HepG2 (cell line): Measurements from ENCODE around the gene ATAD2B. TPM values are rescaled to one million over a fixed set of nuclear protein-coding genes. Genes with fewer than 3 reads are reported as not detected.

Experiments
- ATAC-seq: fragments of 200-7000 bp; cut with Tn5 transposase; 3 replicates; pipeline ENCODE4 v1.9.1; 2020; ENCODE audit warnings: mild to moderate bottlenecking, moderate library complexity
- BruUV-seq: library from RNA; stranded (reverse); fragments of 400-500 nt; replicated peaks from 2 replicates; lab custom pipeline; 2021; lab: Mats Ljungman, UMichigan
- CTCF ChIA-PET: fragments of 300-600 bp; formaldehyde crosslinking; extraction: SDS; loops from one replicate; lab custom pipeline; 2021; ENCODE audit warnings: low total read pairs, inconsistent platforms, low intra/inter-chr PET ratio; lab: Yijun Ruan, JAX
- POLR2A ChIA-PET: fragments of 350-600 bp; sonication (Branson Sonifier 250); formaldehyde crosslinking; loops from one replicate; lab custom pipeline; 2020; ENCODE audit warnings: antibody characterized with exemption, inconsistent platforms; lab: Yijun Ruan, JAX
- DNase-seq: peaks from one replicate; pipeline ENCODE4 v3.0.0-alpha.2; 2015; ENCODE audit warnings: low spot score
- FAIRE-seq: peaks from 3 replicates; lab custom pipeline; 2011; peaks lifted over from hg19 to GRCh38; lab: Jason Lieb, UNC
- H2AFZ ChIP-seq: one replicate; pipeline ENCODE4 v1.6.1; 2011; ENCODE audit warnings: low read length, inconsistent platforms
- H3K27ac ChIP-seq: fragments of 300-600 bp; 3 replicates; pipeline ENCODE4 v1.8.0; 2011; ENCODE audit warnings: mixed run types, mild to moderate bottlenecking, mixed read lengths, low read length, inconsistent platforms; ENCODE audit not compliant: insufficient read depth; ENCODE audit errors: extremely low read length
- H3K27me3 ChIP-seq, 2 experiments: fragments of 200-600 bp in 1 of 2; 2 replicates in 1 of 2; 3 replicates in 1 of 2; pipeline versions ENCODE4 v1.6.0 to v1.8.0; 2011; ENCODE audit warnings: low read length in 2 of 2, mild to moderate bottlenecking in 2 of 2, moderate library complexity in 2 of 2, inconsistent platforms in 1 of 2; ENCODE audit not compliant: insufficient read depth in 2 of 2, control insufficient read depth in 1 of 2
- H3K36me3 ChIP-seq, 2 experiments: fragments of 200-600 bp in 1 of 2; replicated peaks in 1 of 2; 2 replicates in 1 of 2; 3 replicates in 1 of 2; pipeline versions ENCODE4 v1.5.1 to v1.8.0; 2011; ENCODE audit warnings: low read length in 2 of 2, inconsistent platforms in 1 of 2; ENCODE audit not compliant: insufficient read depth in 2 of 2, control insufficient read depth in 1 of 2
- H3K4me1 ChIP-seq: 2 replicates; pipeline ENCODE4 v1.5.1; 2012; ENCODE audit warnings: low read length, inconsistent platforms; ENCODE audit not compliant: insufficient read depth
- H3K4me2 ChIP-seq: 2 replicates; pipeline ENCODE4 v1.6.0; 2011; ENCODE audit warnings: low read depth, low read length, inconsistent platforms
- H3K4me3 ChIP-seq, 3 experiments: fragments of 200-600 bp in 1 of 3; sonication (generic), shearing (Covaris generic) in 1 of 3; replicated peaks in 1 of 3; 2 replicates each; pipeline ENCODE4 v1.5.1; 2011 to 2016; ENCODE audit warnings: low read length in 3 of 3, inconsistent platforms in 2 of 3, low read depth in 2 of 3, mild to moderate bottlenecking in 2 of 3, control low read depth in 1 of 3, mixed read lengths in 1 of 3; ENCODE audit not compliant: insufficient read depth in 1 of 3
- H3K79me2 ChIP-seq: one replicate; pipeline ENCODE4 v1.6.1; 2011; ENCODE audit warnings: low read length, inconsistent platforms; ENCODE audit not compliant: insufficient read depth
- H3K9ac ChIP-seq: 2 replicates; pipeline ENCODE4 v1.6.0; 2011; ENCODE audit warnings: mild to moderate bottlenecking, low read depth, low read length, inconsistent platforms; ENCODE audit not compliant: insufficient read depth
- H3K9me3 ChIP-seq: 2 replicates; pipeline ENCODE4 v1.5.1; 2012; ENCODE audit warnings: mild to moderate bottlenecking, low read length
- H4K20me1 ChIP-seq: 2 replicates; pipeline ENCODE4 v1.6.0; 2011; ENCODE audit warnings: inconsistent platforms, mild to moderate bottlenecking, low read length, moderate library complexity; ENCODE audit not compliant: insufficient read depth
- ETV6 ChIP-seq: sonication (generic); formaldehyde crosslinking; conservative IDR thresholded peaks from 2 replicates; pipeline ENCODE4 v1.4.0; 2020; ENCODE audit warnings: missing genetic modification reagents
- GATA4 ChIP-seq: sonication (generic); IDR thresholded peaks from 2 replicates; pipeline ENCODE4 v1.6.1; 2016; ENCODE audit warnings: antibody characterized with exemption, low read depth, borderline replicate concordance
- HNF4G ChIP-seq, 2 experiments: sonication (generic) in 1 of 2; formaldehyde crosslinking in 1 of 2; IDR thresholded peaks; 2 replicates each; pipeline versions ENCODE4 v1.4.0 to v1.6.1; 2011 to 2020; ENCODE audit warnings: borderline replicate concordance in 2 of 2, low read depth in 2 of 2, mild to moderate bottlenecking in 2 of 2, low read length in 1 of 2, missing genetic modification reagents in 1 of 2, moderate library complexity in 1 of 2
- KLF12 ChIP-seq: sonication (generic); formaldehyde crosslinking; IDR thresholded peaks from 2 replicates; pipeline ENCODE4 v1.4.0; 2020; ENCODE audit warnings: missing genetic modification reagents, borderline replicate concordance
- PRDM4 ChIP-seq: sonication (generic); formaldehyde crosslinking; IDR thresholded peaks from 2 replicates; pipeline ENCODE4 v1.9.0; 2021; ENCODE audit warnings: missing genetic modification reagents, borderline replicate concordance
- SMAD1 ChIP-seq: sonication (generic); formaldehyde crosslinking; IDR thresholded peaks from 2 replicates; pipeline ENCODE4 v1.4.0; 2020; ENCODE audit warnings: missing genetic modification reagents, low read depth, mild to moderate bottlenecking, borderline replicate concordance
- TAF15 ChIP-seq: fragments of 200-400 bp; formaldehyde crosslinking; IDR thresholded peaks from one replicate; pipeline ENCODE4 v1.6.1; 2018; ENCODE audit warnings: mild to moderate bottlenecking, low read depth, low read length; ENCODE audit not compliant: poor library complexity, severe bottlenecking
- ZIK1 ChIP-seq: sonication (generic); formaldehyde crosslinking; IDR thresholded peaks from 2 replicates; pipeline ENCODE4 v1.5.0; 2020; ENCODE audit warnings: mild to moderate bottlenecking, low read depth, missing genetic modification reagents, borderline replicate concordance
- ZNF282 ChIP-seq: fragments of 450-650 bp; IDR thresholded peaks from 2 replicates; pipeline ENCODE4 v1.6.1; 2018; ENCODE audit not compliant: partially characterized antibody
- ZNF570 ChIP-seq: sonication (generic); formaldehyde crosslinking; IDR thresholded peaks from 2 replicates; pipeline ENCODE4 v1.4.0; 2020; ENCODE audit warnings: mild to moderate bottlenecking, missing genetic modification reagents, borderline replicate concordance
- ZNF772 ChIP-seq: sonication (generic); formaldehyde crosslinking; IDR thresholded peaks from 2 replicates; pipeline ENCODE4 v1.5.0; 2020; ENCODE audit warnings: mild to moderate bottlenecking, missing genetic modification reagents
- WGBS: methylation state at CpG from one replicate; pipeline ENCODE4 v1.1.6; 2017; ENCODE audit warnings: low lambda C conversion rate; 5-methylcytosine and 5-hydroxymethylcytosine counted together
- in situ Hi-C: cut with HindIII; loops from 2 replicates; pipeline ENCODE4 v1.10.0; 2017; ENCODE audit warnings: low pct_unique_long_range_greater_than_20kb; ENCODE audit not compliant: extremely low pct_ligation_motif_present
- intact Hi-C: fragments of 100-400 bp; cut with micrococcal nuclease; formaldehyde crosslinking; loops from one replicate; pipeline ENCODE4 v1.10.0; 2022; ENCODE audit not compliant: unreplicated experiment
- polyA plus RNA-seq, 8 experiments: library from polyadenylated mRNA; depleted of rRNA in 3 of 8; stranded (reverse) in 7 of 8; unstranded in 1 of 8; fragments of >200 nt; fragmentation: Illumina TruSeq in 4 of 8; extraction: Trizol in 4 of 8; gene quantifications; 2 replicates each; pipeline versions ENCODE4 v1.2.1 to v1.2.3, GENCODE V29; 2011 to 2016; ENCODE audit warnings: low read depth in 4 of 8, missing spikeins in 1 of 8, mixed read lengths in 1 of 8; ENCODE audit not compliant: insufficient read depth in 1 of 8
- total RNA-seq, 5 experiments: library from RNA; depleted of rRNA; stranded (reverse); fragments of >200 nt; fragmentation: Illumina TruSeq; extraction: Trizol; gene quantifications; 2 replicates each; pipeline ENCODE4 v1.2.3, GENCODE V29; 2016; ENCODE audit warnings: low read depth in 1 of 5
- TF ChIP-seq, protein P1 (sequence below): sonication (generic); formaldehyde crosslinking; IDR thresholded peaks from 2 replicates; pipeline ENCODE4 v1.5.0; 2020; ENCODE audit warnings: mild to moderate bottlenecking, missing genetic modification reagents, borderline replicate concordance

The ATAD2B gene
- total and polyA plus RNA-seq, 2 of the 13 experiments (the other 11 are each of a cell fraction or from before 2014, with no cell fraction given) = 5.3 to 22.2 TPM

DNA sequence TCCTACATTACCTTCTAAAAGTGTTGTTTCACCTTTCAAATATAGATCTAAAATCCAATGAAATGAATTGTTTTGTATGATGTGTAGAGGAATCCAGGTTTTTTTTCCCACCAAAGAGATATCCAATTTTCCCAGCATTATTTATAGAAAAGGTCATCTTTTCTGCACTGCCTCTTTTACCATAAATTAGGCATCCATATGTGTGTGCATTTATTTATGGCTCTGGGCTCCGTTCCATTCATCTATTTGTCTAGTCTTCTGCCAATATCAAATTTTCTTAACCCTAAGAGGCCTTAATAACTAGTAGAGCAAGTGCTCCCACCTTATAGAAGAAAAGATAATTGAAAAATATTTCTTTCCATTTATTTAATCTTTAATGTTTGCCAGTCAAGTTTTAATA lies 88.3 kb downstream of the ATAD2B start:
- 98% methylated on average over 1 of the region's 1 CpG for WGBS
- H3K36me3 ChIP-seq = peaks cover 3 to 11% of the 10 kb centered on the region in 2 experiments; a peak in 3 of 5 replicates
- intact Hi-C loops = no loop called here
- no peak for ATAC-seq
- BruUV-seq = no TSS peak
- ChIA-PET CTCF (no interaction called here), POLR2A (no interaction called here)
- H4K20me1 ChIP-seq = no peaks in the 10 kb centered on the region
- no peak for FAIRE-seq
- no peak overlapping the region for H2AFZ ChIP-seq
- in situ Hi-C loops = no loop called here
- no peak overlapping the region for H3K4me2 ChIP-seq
- H3K9me3 ChIP-seq = no peaks in the 10 kb centered on the region
- DNase-seq = no peak
- H3K79me2 ChIP-seq = no peaks in the 10 kb centered on the region
- H3K4me1 ChIP-seq = peaks cover 15% of the 10 kb centered on the region
- H3K27ac ChIP-seq = no peak overlapping the region
- H3K4me3 ChIP-seq = no peak overlapping the region
- H3K27me3 ChIP-seq = no peaks in the 10 kb centered on the region
- TF ChIP-seq, protein P1, sequence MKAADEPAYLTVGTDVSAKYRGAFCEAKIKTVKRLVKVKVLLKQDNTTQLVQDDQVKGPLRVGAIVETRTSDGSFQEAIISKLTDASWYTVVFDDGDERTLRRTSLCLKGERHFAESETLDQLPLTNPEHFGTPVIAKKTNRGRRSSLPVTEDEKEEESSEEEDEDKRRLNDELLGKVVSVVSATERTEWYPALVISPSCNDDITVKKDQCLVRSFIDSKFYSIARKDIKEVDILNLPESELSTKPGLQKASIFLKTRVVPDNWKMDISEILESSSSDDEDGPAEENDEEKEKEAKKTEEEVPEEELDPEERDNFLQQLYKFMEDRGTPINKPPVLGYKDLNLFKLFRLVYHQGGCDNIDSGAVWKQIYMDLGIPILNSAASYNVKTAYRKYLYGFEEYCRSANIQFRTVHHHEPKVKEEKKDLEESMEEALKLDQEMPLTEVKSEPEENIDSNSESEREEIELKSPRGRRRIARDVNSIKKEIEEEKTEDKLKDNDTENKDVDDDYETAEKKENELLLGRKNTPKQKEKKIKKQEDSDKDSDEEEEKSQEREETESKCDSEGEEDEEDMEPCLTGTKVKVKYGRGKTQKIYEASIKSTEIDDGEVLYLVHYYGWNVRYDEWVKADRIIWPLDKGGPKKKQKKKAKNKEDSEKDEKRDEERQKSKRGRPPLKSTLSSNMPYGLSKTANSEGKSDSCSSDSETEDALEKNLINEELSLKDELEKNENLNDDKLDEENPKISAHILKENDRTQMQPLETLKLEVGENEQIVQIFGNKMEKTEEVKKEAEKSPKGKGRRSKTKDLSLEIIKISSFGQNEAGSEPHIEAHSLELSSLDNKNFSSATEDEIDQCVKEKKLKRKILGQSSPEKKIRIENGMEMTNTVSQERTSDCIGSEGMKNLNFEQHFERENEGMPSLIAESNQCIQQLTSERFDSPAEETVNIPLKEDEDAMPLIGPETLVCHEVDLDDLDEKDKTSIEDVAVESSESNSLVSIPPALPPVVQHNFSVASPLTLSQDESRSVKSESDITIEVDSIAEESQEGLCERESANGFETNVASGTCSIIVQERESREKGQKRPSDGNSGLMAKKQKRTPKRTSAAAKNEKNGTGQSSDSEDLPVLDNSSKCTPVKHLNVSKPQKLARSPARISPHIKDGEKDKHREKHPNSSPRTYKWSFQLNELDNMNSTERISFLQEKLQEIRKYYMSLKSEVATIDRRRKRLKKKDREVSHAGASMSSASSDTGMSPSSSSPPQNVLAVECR = no peak
- TF ChIP-seq SMAD1 (CRISPR knock-in tag) (no peak), ZIK1 (no peak), GATA4 (no peak)
- H3K9ac ChIP-seq = no peak overlapping the region

DNA sequence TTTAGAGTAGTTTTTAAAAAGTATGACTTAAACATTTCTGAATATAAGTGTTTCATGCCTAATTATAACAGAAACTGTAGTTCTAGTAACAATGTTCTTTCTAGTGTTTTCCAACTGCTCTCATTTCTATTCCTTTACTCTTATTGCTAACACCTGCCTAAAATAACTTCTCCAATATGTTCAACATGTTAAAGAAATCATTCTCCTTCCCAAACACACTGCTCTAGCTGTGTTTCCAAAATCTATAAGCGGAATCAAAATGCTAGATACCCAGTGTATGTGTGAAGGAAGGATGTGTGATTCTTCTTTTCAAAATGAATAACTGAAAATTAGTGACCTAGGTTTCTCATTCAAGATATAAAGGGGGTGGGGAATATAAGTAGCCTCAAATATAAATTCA lies 89.1 kb downstream of the ATAD2B start:
- intact Hi-C loops = no loop called here
- Histone ChIP-seq H3K27ac (no peak overlapping the region), H3K4me2 (no peak overlapping the region), H3K36me3 (peaks cover 3 to 11% of the 10 kb centered on the region in 2 experiments; a peak in 3 of 5 replicates), H3K9ac (no peak overlapping the region), H3K27me3 (no peaks in the 10 kb centered on the region), H3K4me1 (peaks cover 9% of the 10 kb centered on the region), H3K4me3 (no peak overlapping the region), H3K9me3 (no peaks in the 10 kb centered on the region), H3K79me2 (no peaks in the 10 kb centered on the region), H2AFZ (no peak overlapping the region), H4K20me1 (no peaks in the 10 kb centered on the region)
- in situ Hi-C loops = no loop called here
- FAIRE-seq (no peak), ATAC-seq (no peak), DNase-seq (no peak)
- CTCF ChIA-PET = no interaction called here
- POLR2A ChIA-PET = no interaction called here
- WGBS = 96% methylated on average over 1 of the region's 1 CpG
- no TSS peak for BruUV-seq
- TF ChIP-seq KLF12 (CRISPR knock-in tag) (no peak), HNF4G (IDR thresholded peaks at IDR 0.05; ENCODE audit: borderline replicate concordance, low read depth, low read length) (no peak), HNF4G (CRISPR knock-in tag; IDR thresholded peaks at IDR 0.05; ENCODE audit: borderline replicate concordance, low read depth) (no peak), TAF15 (no peak), ZNF570 (CRISPR knock-in tag) (no peak), ZNF772 (CRISPR knock-in tag) (no peak), ZNF282 (no peak), ETV6 (CRISPR knock-in tag) (no peak), PRDM4 (no peak)
